ENCODE results near the gene CDS2.

Gene CDS2

GRCh38 chr20:5196149-5196548, 69.3 kb downstream of the CDS2 start (continued):
- TF ChIP-seq PATZ1 (CRISPR knock-in tag; IDR thresholded peaks at IDR 0.05; ENCODE audit: borderline replicate concordance), result no peak

GRCh38 chr20:5197270-5197827, 70.5 kb downstream of the CDS2 start:
- no peak for ATAC-seq
- no peak for TF ChIP-seq SNAI2 (CRISPR knock-in tag; IDR thresholded peaks at IDR 0.05)
- TF ChIP-seq OSR1 (CRISPR knock-in tag; IDR thresholded peaks at IDR 0.05), result no peak

GRCh38 chr20:5197847-5198650, 71.2 kb downstream of the CDS2 start:
- TF ChIP-seq PATZ1 (CRISPR knock-in tag; IDR thresholded peaks at IDR 0.05; ENCODE audit: borderline replicate concordance) (no peak), ZNF565 (CRISPR knock-in tag; conservative IDR thresholded peaks at IDR 0.05; ENCODE audit: low read depth) (no peak), TCF4 (CRISPR knock-in tag; IDR thresholded peaks at IDR 0.05; ENCODE audit: borderline replicate concordance) (no peak), OSR1 (CRISPR knock-in tag; IDR thresholded peaks at IDR 0.05) (no peak), RARB (CRISPR knock-in tag; IDR thresholded peaks at IDR 0.05) (no peak), ZFP30 (CRISPR knock-in tag; IDR thresholded peaks at IDR 0.05) (no peak), BACH2 (CRISPR knock-in tag; IDR thresholded peaks at IDR 0.05; ENCODE audit: borderline replicate concordance) (no peak), GLIS3 (CRISPR knock-in tag; IDR thresholded peaks at IDR 0.05) (no peak), SNAI2 (CRISPR knock-in tag; IDR thresholded peaks at IDR 0.05) (no peak), ZNF8 (CRISPR knock-in tag; IDR thresholded peaks at IDR 0.05) (no peak), TOX (CRISPR knock-in tag; IDR thresholded peaks at IDR 0.05; ENCODE audit: borderline replicate concordance) (no peak), TSHZ2 (CRISPR knock-in tag; IDR thresholded peaks at IDR 0.05) (no peak)
- TF ChIP-seq, protein P1, sequence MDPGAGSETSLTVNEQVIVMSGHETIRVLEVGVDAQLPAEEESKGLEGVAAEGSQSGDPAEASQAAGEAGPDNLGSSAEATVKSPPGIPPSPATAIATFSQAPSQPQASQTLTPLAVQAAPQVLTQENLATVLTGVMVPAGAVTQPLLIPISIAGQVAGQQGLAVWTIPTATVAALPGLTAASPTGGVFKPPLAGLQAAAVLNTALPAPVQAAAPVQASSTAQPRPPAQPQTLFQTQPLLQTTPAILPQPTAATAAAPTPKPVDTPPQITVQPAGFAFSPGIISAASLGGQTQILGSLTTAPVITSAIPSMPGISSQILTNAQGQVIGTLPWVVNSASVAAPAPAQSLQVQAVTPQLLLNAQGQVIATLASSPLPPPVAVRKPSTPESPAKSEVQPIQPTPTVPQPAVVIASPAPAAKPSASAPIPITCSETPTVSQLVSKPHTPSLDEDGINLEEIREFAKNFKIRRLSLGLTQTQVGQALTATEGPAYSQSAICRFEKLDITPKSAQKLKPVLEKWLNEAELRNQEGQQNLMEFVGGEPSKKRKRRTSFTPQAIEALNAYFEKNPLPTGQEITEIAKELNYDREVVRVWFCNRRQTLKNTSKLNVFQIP (CRISPR knock-in tag; IDR thresholded peaks at IDR 0.05; ENCODE audit: borderline replicate concordance, low read depth), result no peak
- ATAC-seq, result no peak

DNA sequence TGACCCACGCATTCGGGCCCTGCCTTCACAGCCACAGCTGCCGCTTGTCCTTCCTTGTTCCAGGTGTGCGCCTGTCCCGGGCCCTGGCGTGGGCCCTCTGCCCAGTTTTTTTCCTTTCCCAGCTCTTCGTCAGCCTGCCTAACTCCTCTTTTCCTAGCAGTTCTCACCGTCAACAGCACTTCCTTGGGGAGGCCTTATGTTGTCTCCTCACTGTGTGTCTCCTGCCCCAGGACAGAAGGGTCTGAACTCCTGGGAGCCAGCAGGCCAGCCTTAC, 71.8 kb downstream of the CDS2 start:
- TF ChIP-seq OSR1 (CRISPR knock-in tag; IDR thresholded peaks at IDR 0.05), result no peak
- no peak for ATAC-seq

DNA sequence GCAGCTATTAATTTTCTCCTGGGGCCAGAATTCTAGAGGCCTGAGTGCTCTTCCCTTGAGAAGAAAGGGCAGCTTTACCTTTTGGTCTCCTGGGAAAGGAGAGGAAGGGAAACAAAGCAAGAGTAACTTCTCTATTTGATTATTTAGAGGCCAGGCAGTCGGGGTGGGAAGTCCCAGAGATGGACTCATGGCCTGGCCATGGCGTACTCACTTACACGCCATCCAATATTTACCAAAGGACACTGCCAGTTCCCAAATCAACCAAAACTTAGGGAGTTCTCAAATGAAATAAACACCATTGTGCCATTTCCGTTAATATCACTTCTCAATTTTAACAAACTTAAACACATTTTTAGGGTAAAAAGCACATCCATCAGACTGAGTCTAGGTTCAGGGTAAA, 76.6 kb downstream of the CDS2 start:
- no peak for ATAC-seq
- TF ChIP-seq TOX (CRISPR knock-in tag; IDR thresholded peaks at IDR 0.05; ENCODE audit: borderline replicate concordance) (no peak), BACH2 (CRISPR knock-in tag; IDR thresholded peaks at IDR 0.05; ENCODE audit: borderline replicate concordance) (no peak), CREB5 (CRISPR knock-in tag; IDR thresholded peaks at IDR 0.05; ENCODE audit: low read depth) (no peak), ARNTL (CRISPR knock-in tag; IDR thresholded peaks at IDR 0.05; ENCODE audit: borderline replicate concordance, low read depth) (no peak), OSR1 (CRISPR knock-in tag; IDR thresholded peaks at IDR 0.05) (no peak), ZC3H10 (CRISPR knock-in tag; IDR thresholded peaks at IDR 0.05) (no peak), PATZ1 (CRISPR knock-in tag; IDR thresholded peaks at IDR 0.05; ENCODE audit: borderline replicate concordance) (no peak), CSDC2 (CRISPR knock-in tag; IDR thresholded peaks at IDR 0.05) (no peak)
- TF ChIP-seq, protein P2, sequence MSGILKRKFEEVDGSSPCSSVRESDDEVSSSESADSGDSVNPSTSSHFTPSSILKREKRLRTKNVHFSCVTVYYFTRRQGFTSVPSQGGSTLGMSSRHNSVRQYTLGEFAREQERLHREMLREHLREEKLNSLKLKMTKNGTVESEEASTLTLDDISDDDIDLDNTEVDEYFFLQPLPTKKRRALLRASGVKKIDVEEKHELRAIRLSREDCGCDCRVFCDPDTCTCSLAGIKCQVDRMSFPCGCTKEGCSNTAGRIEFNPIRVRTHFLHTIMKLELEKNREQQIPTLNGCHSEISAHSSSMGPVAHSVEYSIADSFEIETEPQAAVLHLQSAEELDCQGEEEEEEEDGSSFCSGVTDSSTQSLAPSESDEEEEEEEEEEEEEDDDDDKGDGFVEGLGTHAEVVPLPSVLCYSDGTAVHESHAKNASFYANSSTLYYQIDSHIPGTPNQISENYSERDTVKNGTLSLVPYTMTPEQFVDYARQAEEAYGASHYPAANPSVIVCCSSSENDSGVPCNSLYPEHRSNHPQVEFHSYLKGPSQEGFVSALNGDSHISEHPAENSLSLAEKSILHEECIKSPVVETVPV (CRISPR knock-in tag; IDR thresholded peaks at IDR 0.05), result no peak

All from SK-N-SH treated with all-trans-retinoic acid at 6 μM for 48 hours (cell line).